AG04450 (cell line): ENCODE results near the gene PPM1E. TPM values are rescaled to one million over a fixed set of nuclear protein-coding genes. Genes with fewer than 3 reads are reported as not detected.

Experiments
- CTCF ChIA-PET: fragments of 300-600, 350-600 bp; formaldehyde crosslinking; extraction: SDS; loops from one replicate; lab custom pipeline; 2022; ENCODE audit warnings: antibody characterized with exemption, inconsistent platforms; lab: Charles Lee
- POLR2A ChIA-PET: fragments of 350-600 bp; formaldehyde crosslinking; extraction: SDS; loops from one replicate; lab custom pipeline; 2021; ENCODE audit warnings: antibody characterized with exemption, inconsistent platforms; lab: Yijun Ruan, JAX
- DNase-seq: peaks from one replicate; pipeline ENCODE4 v3.0.0-alpha.2; 2011; ENCODE audit warnings: low read depth, low spot score
- H3K27ac ChIP-seq: one replicate; pipeline ENCODE4 v1.5.1; 2012; ENCODE audit warnings: low read depth, low read length, control low read depth
- H3K27me3 ChIP-seq: one replicate; pipeline ENCODE4 v1.6.0; 2012; ENCODE audit warnings: low read length; ENCODE audit not compliant: control insufficient read depth, insufficient read depth
- H3K4me3 ChIP-seq: 2 replicates; pipeline ENCODE4 v1.5.1; 2011; ENCODE audit warnings: mild to moderate bottlenecking, low read depth, low read length, control low read depth
- H3K9me3 ChIP-seq: 2 replicates; pipeline ENCODE4 v1.5.1; 2012; ENCODE audit warnings: low read length; ENCODE audit not compliant: control insufficient read depth, insufficient read depth
- CTCF ChIP-seq: IDR thresholded peaks from 2 replicates; pipeline ENCODE4 v1.5.1; 2011; ENCODE audit warnings: low read depth, low read length, control low read depth, inconsistent platforms
- polyA minus RNA-seq: library from RNA; depleted of rRNA, polyadenylated mRNA; stranded (reverse); fragments of >200 nt; gene quantifications from 2 replicates; pipeline ENCODE4 v1.2.3, GENCODE V29; 2011; rRNA and poly(A)+ RNA removed
- polyA plus RNA-seq: library from polyadenylated mRNA; depleted of rRNA; stranded (reverse); fragments of >200 nt; gene quantifications from 2 replicates; pipeline ENCODE4 v1.2.3, GENCODE V29; 2011; rRNA removed

The PPM1E gene
- polyA plus RNA-seq (0.55 and 0.64 TPM in 2 replicates), polyA minus RNA-seq (0.64 and 0.83 TPM in 2 replicates)

- peak within 1 kb of the TSS; percentile 65 for H3K4me3 ChIP-seq
- POLR2A ChIA-PET, result interaction anchor here (0.6 kb wide), 1 partner anchor 39 kb away, joined by 3 read pairs; no protein-coding TSS in a partner anchor
- peaks cover 30% of the 10 kb centered on the region for H3K27me3 ChIP-seq
- no peaks in the 10 kb centered on the region for H3K9me3 ChIP-seq
- CTCF ChIA-PET, result no interaction called here
- TF ChIP-seq CTCF, result no peak
- H3K27ac ChIP-seq, result no peak within 1 kb of the TSS
- DNase-seq, result no peak
Measured at GRCh38 chr17:58755577-58756245, at the start of gene PPM1E. Gene PPM1E (plus strand): TSS chr17:58755854.

DNA sequence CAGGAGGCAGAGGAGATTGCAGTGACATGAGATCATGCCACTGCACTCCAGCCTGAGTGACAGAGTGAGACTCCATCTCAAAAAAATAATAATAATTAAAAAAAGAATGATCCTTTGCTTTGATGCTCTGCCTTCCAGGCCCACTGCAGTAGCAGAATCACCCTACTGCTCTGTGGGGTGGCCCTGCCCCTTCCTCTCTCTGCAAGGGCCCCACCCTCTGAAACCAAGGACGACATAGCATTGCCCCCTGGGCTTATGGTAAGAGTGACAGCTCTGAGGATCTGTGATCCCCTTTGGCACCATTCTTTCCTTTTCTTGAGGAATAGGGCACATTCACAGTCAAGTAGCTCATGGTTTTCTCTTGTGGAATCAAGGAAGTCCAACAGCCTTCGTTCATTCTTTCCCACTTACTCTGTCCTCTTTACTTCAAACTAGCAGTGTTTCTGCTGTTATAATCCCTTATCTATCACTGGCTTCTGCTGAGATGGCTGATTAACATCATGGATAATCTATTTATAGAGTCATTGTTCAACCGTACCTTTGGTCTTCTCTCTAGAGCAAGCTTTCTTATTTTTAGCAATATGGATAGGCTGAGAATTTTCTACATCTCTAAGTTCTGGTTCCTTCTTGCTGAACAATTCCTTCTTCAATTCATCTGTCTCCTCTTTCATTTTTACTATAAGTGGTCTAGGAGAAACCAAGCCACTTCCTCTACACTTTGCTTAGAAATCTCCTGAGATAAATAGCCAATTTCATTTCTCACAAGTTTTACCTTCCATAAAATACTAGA, 49.1 kb upstream of the PPM1E start:
- H3K27me3 ChIP-seq, result no peaks in the 10 kb centered on the region
- POLR2A ChIA-PET, result interaction anchor here (0.6 to 0.7 kb wide), 2 partner anchors 37 to 285 kb away, joined by 3 to 11 read pairs; no protein-coding TSS in a partner anchor
- TF ChIP-seq CTCF, result no peak
- H3K4me3 ChIP-seq, result no peak overlapping the region
- H3K27ac ChIP-seq, result no peak overlapping the region
- no peak for DNase-seq
- CTCF ChIA-PET, result interaction anchor here (0.5 to 2.2 kb wide), 3 partner anchors 129 to 727 kb away, joined by 3 to 7 read pairs (median 4); no protein-coding TSS in a partner anchor
- H3K9me3 ChIP-seq, result no peaks in the 10 kb centered on the region

- Histone ChIP-seq H3K27me3 (no peaks in the 10 kb centered on the region), H3K27ac (no peak overlapping the region), H3K9me3 (no peaks in the 10 kb centered on the region), H3K4me3 (no peak overlapping the region)
- ChIA-PET POLR2A (interaction anchor here (0.9 to 1.0 kb wide), 2 partner anchors 192 to 292 kb away, joined by 3 to 8 read pairs; no protein-coding TSS in a partner anchor), CTCF (interaction anchor here (0.5 to 3.2 kb wide), 40 partner anchors 8 to 1046 kb away, joined by 3 to 102 read pairs (median 4); partner anchors contain the start of genes RAD51C and TEX14)
- peak; percentile 27 for DNase-seq
- TF ChIP-seq CTCF, result peak; percentile 75
Measured at GRCh38 chr17:58710948-58711552, 44.6 kb upstream of the PPM1E start.

- POLR2A ChIA-PET, result no interaction called here
- CTCF ChIA-PET, result interaction anchor here (0.6 to 1.5 kb wide), 2 partner anchors 11 to 472 kb away, joined by 3 to 4 read pairs; no protein-coding TSS in a partner anchor
Measured at GRCh38 chr17:58722274-58722673, 33.4 kb upstream of the PPM1E start.

More at GRCh38 chr17:58722274-58722673, 33.4 kb upstream of the PPM1E start:
- no peak for TF ChIP-seq CTCF
- Histone ChIP-seq H3K27me3 (no peaks in the 10 kb centered on the region), H3K9me3 (no peaks in the 10 kb centered on the region), H3K27ac (no peak overlapping the region), H3K4me3 (no peak overlapping the region)
- DNase-seq, result no peak
